ENCODE measurements around the gene MORC2. TPM values are rescaled to one million over a fixed set of nuclear protein-coding genes. Genes with fewer than 3 reads are reported as not detected.

The MORC2 gene
- total and polyA plus RNA-seq, 7 donors, result 15.6 to 35.9 (median 27.0) TPM

- 87 to 94% (median 90%) methylated on average over 4 of the region's 4 CpGs for WGBS, 3 donors
- no peak overlapping the region for H3K4me3 ChIP-seq
- DNase-seq, result no peak
- H3K27ac ChIP-seq, result no peak overlapping the region
- intact Hi-C loops (cut with DNase I), result no loop called here
- no peaks in the 10 kb centered on the region for H3K9me3 ChIP-seq
- no peaks in the 10 kb centered on the region for H3K27me3 ChIP-seq (ENCODE audit: insufficient read depth in 3 of 3, low read length in 2 of 3)
- ATAC-seq, result no peak
- TF ChIP-seq CTCF (IDR thresholded peaks at IDR 0.05), result no peak
- peaks cover 32% of the 10 kb centered on the region for H3K4me1 ChIP-seq
- peaks cover 0 to 2% of the 10 kb centered on the region in 2 donors for H3K36me3 ChIP-seq (ENCODE audit: insufficient read depth in 1 of 2, low read depth in 1 of 2)
Measured at GRCh38 chr22:30964858-30965257, 3.7 kb downstream of the MORC2 start.

GRCh38 chr22:30955153-30955552 is 13.4 kb downstream of the MORC2 start:
- 96 to 99% (median 96%) methylated on average over 4 of the region's 4 CpGs for WGBS, 3 donors
- Histone ChIP-seq H3K36me3 (ENCODE audit: insufficient read depth in 1 of 2, low read depth in 1 of 2) (peaks cover 4 to 74% of the 10 kb centered on the region in 2 donors), H3K4me1 (no peaks in the 10 kb centered on the region), H3K9me3 (no peaks in the 10 kb centered on the region), H3K4me3 (no peak overlapping the region), H3K27ac (no peak overlapping the region), H3K27me3 (ENCODE audit: insufficient read depth in 3 of 3, low read length in 2 of 3) (no peaks in the 10 kb centered on the region)
- ATAC-seq (no peak), DNase-seq (no peak)
- intact Hi-C loops (cut with DNase I), result no loop called here
- no peak for TF ChIP-seq CTCF (IDR thresholded peaks at IDR 0.05)

- WGBS, 3 donors, result 83 to 86% (median 85%) methylated on average over 2 of the region's 2 CpGs
- DNase-seq (no peak), ATAC-seq (no peak)
- intact Hi-C loops (cut with DNase I), result no loop called here
- Histone ChIP-seq H3K4me1 (no peaks in the 10 kb centered on the region), H3K27ac (no peak overlapping the region), H3K36me3 (ENCODE audit: insufficient read depth in 1 of 2, low read depth in 1 of 2) (peaks cover 4 to 90% of the 10 kb centered on the region in 2 donors), H3K9me3 (no peaks in the 10 kb centered on the region), H3K4me3 (no peak overlapping the region), H3K27me3 (ENCODE audit: insufficient read depth in 3 of 3, low read length in 2 of 3) (no peaks in the 10 kb centered on the region)
- no peak for TF ChIP-seq CTCF (IDR thresholded peaks at IDR 0.05)
Measured at GRCh38 chr22:30953206-30953605, 15.4 kb downstream of the MORC2 start.

- H3K36me3 ChIP-seq (ENCODE audit: insufficient read depth in 1 of 2, low read depth in 1 of 2), result peaks cover 5 to 94% of the 10 kb centered on the region in 2 donors
- H3K4me3 ChIP-seq, result no peak overlapping the region
- no peaks in the 10 kb centered on the region for H3K9me3 ChIP-seq
- intact Hi-C loops (cut with DNase I), result loop anchor here (2.0 to 10.0 kb wide), 5 partner anchors 132 to 285 kb away; partner anchors contain the start of gene SMTN (in 1 of the 2)
- TF ChIP-seq CTCF (IDR thresholded peaks at IDR 0.05), result no peak
- DNase-seq (no peak), ATAC-seq (no peak)
- H3K27ac ChIP-seq, result no peak overlapping the region
- H3K4me1 ChIP-seq, result peaks cover 8% of the 10 kb centered on the region
- no peaks in the 10 kb centered on the region for H3K27me3 ChIP-seq (ENCODE audit: insufficient read depth in 3 of 3, low read length in 2 of 3)
- 76 to 89% (median 78%) methylated on average over 7 of the region's 7 CpGs for WGBS, 3 donors
Measured at GRCh38 chr22:30949934-30950660, 18.5 kb downstream of the MORC2 start.
